ENCODE data around the gene SPOCK1. TPM values are rescaled to one million over a fixed set of nuclear protein-coding genes. Genes with fewer than 3 reads are reported as not detected.

Gene SPOCK1
- total RNA-seq, 1 experiment from 2014 or later, result 4.0 TPM

DNA sequence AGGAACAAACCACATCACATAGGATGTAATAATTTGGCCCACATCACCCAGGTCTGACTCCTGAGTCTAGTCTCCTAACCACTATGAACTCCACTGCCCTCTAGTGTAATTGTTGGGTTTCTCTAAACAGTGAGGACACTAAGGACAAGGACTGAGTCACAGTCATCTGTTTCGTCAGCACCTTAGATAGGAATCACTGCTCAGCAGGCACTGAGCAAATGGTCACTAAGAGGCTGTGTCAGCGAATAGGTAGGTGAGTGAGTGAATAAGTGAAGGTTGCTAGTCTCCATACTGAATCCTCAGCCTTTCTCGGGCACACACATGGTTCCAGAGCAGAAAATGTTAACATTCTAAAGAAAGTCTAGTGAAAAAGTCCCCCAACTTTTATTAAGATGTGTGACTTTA, 278.6 kb downstream of the SPOCK1 start:
- POLR2A ChIA-PET (ENCODE audit: low non-redundant PET), result no interaction called here
- DNase-seq (ENCODE audit: low spot score), result peak; percentile 60
- BruUV-seq (replicated peaks), result no TSS peak

DNA sequence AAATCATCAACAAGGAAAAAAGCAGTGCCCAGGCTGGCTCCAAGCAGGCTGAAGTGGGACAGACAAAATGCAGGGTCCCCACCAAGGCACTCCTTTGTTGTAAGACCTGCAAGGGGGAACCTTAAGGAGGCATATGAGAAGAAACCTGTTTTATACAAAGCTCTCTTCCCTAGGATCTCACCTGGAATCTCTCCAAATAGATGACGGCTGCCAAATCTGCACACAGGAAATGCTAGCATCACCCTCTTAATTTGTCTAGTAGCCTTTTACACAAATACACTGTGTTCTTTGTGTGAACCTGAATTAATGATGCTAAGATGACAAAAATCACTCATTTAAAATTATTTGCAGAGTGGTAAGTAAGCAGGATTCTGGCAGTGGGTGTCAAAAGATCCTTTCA, 280.2 kb downstream of the SPOCK1 start:
- CTCF ChIA-PET, result no interaction called here
- BruUV-seq (replicated peaks), result no TSS peak
- TF ChIP-seq, protein P1, sequence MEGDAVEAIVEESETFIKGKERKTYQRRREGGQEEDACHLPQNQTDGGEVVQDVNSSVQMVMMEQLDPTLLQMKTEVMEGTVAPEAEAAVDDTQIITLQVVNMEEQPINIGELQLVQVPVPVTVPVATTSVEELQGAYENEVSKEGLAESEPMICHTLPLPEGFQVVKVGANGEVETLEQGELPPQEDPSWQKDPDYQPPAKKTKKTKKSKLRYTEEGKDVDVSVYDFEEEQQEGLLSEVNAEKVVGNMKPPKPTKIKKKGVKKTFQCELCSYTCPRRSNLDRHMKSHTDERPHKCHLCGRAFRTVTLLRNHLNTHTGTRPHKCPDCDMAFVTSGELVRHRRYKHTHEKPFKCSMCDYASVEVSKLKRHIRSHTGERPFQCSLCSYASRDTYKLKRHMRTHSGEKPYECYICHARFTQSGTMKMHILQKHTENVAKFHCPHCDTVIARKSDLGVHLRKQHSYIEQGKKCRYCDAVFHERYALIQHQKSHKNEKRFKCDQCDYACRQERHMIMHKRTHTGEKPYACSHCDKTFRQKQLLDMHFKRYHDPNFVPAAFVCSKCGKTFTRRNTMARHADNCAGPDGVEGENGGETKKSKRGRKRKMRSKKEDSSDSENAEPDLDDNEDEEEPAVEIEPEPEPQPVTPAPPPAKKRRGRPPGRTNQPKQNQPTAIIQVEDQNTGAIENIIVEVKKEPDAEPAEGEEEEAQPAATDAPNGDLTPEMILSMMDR (conservative IDR thresholded peaks at IDR 0.05; ENCODE audit: low read depth, low read length), result no peak
- TF ChIP-seq EZH2 (IDR thresholded peaks at IDR 0.05; ENCODE audit: borderline replicate concordance, low read depth, low read length, poor library complexity, severe bottlenecking), result no peak
- POLR2A ChIA-PET (ENCODE audit: low non-redundant PET), result no interaction called here
- Histone ChIP-seq H3K27ac (ENCODE audit: low read depth, low read length, poor library complexity, severe bottlenecking) (no peak overlapping the region), H3K4me3 (ENCODE audit: low read depth, low read length, poor library complexity, severe bottlenecking) (no peak overlapping the region), H3K27me3 (replicated peaks; ENCODE audit: insufficient read depth, low read depth, low read length, poor library complexity) (no peaks in the 10 kb centered on the region), H3K4me1 (ENCODE audit: insufficient read depth, low read length, poor library complexity, severe bottlenecking) (no peaks in the 10 kb centered on the region), H3K36me3 (ENCODE audit: insufficient read depth, low read length, poor library complexity, severe bottlenecking) (no peaks in the 10 kb centered on the region), H3K9me3 (ENCODE audit: low read depth, low read length, poor library complexity, severe bottlenecking) (no peaks in the 10 kb centered on the region)
- intact Hi-C loops (cut with micrococcal nuclease; ENCODE audit: unreplicated experiment), result no loop called here
- no peak for DNase-seq (ENCODE audit: low spot score)

More for the DNA sequence above, 278.6 kb downstream of the SPOCK1 start:
- no peak for TF ChIP-seq EZH2 (IDR thresholded peaks at IDR 0.05; ENCODE audit: borderline replicate concordance, low read depth, low read length, poor library complexity, severe bottlenecking)
- TF ChIP-seq, protein P1 (conservative IDR thresholded peaks at IDR 0.05; ENCODE audit: low read depth, low read length), result peak; percentile 60
- intact Hi-C loops (cut with micrococcal nuclease; ENCODE audit: unreplicated experiment), result no loop called here
- H3K9me3 ChIP-seq (ENCODE audit: low read depth, low read length, poor library complexity, severe bottlenecking), result no peaks in the 10 kb centered on the region
- peaks cover 2% of the 10 kb centered on the region for H3K27me3 ChIP-seq (replicated peaks; ENCODE audit: insufficient read depth, low read depth, low read length, poor library complexity)
- no peak overlapping the region for H3K4me3 ChIP-seq (ENCODE audit: low read depth, low read length, poor library complexity, severe bottlenecking)
- no peaks in the 10 kb centered on the region for H3K36me3 ChIP-seq (ENCODE audit: insufficient read depth, low read length, poor library complexity, severe bottlenecking)
- H3K27ac ChIP-seq (ENCODE audit: low read depth, low read length, poor library complexity, severe bottlenecking), result no peak overlapping the region
- no peaks in the 10 kb centered on the region for H3K4me1 ChIP-seq (ENCODE audit: insufficient read depth, low read length, poor library complexity, severe bottlenecking)
- CTCF ChIA-PET, result no interaction called here

DNA sequence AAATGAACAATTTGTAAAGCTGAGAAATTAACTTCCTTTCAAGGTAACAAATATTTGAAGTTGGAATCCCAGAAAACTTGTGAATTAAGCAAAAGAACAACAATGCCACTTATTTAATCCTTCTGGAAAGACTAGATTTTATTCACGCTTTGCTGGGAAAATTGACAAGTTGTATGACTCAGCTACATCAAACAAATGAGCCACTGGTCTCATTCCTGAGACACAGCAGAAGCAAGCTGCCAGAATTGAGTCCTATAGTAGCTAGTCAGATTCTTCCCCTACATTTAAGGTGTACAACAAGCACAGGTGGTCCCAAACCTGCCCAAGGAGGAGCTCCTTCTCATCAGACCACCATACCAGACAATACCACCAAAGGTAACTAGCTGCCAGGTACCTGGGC, 280.7 kb downstream of the SPOCK1 start:
- Histone ChIP-seq H3K27me3 (replicated peaks; ENCODE audit: insufficient read depth, low read depth, low read length, poor library complexity) (no peaks in the 10 kb centered on the region), H3K9me3 (ENCODE audit: low read depth, low read length, poor library complexity, severe bottlenecking) (no peaks in the 10 kb centered on the region), H3K27ac (ENCODE audit: low read depth, low read length, poor library complexity, severe bottlenecking) (no peak overlapping the region), H3K4me1 (ENCODE audit: insufficient read depth, low read length, poor library complexity, severe bottlenecking) (no peaks in the 10 kb centered on the region), H3K4me3 (ENCODE audit: low read depth, low read length, poor library complexity, severe bottlenecking) (no peak overlapping the region), H3K36me3 (ENCODE audit: insufficient read depth, low read length, poor library complexity, severe bottlenecking) (no peaks in the 10 kb centered on the region)
- BruUV-seq (replicated peaks), result no TSS peak
- POLR2A ChIA-PET (ENCODE audit: low non-redundant PET), result no interaction called here
- TF ChIP-seq, protein P1 (conservative IDR thresholded peaks at IDR 0.05; ENCODE audit: low read depth, low read length), result no peak
- intact Hi-C loops (cut with micrococcal nuclease; ENCODE audit: unreplicated experiment), result no loop called here
- no peak for DNase-seq (ENCODE audit: low spot score)
- CTCF ChIA-PET, result no interaction called here

Measured in A673 (cell line).